H9 (cell line): Measurements from ENCODE around the gene TBC1D12. TPM values are rescaled to one million over a fixed set of nuclear protein-coding genes. Genes with fewer than 3 reads are reported as not detected.

Experiments used
- DNase-seq: peaks from one replicate; pipeline ENCODE4 v3.0.0-alpha.2; 2017
- H2AFZ ChIP-seq: one replicate; pipeline ENCODE4 v1.6.1; 2013; ENCODE audit warnings: mild to moderate bottlenecking, low read length, control low read depth, moderate library complexity
- H2AK5ac ChIP-seq: 2 replicates; pipeline ENCODE4 v1.6.1; 2013; ENCODE audit warnings: low read length, control low read depth, mixed read lengths; ENCODE audit not compliant: insufficient read length
- H2BK120ac ChIP-seq: one replicate; pipeline ENCODE4 v1.6.1; 2013; ENCODE audit warnings: low read depth, mild to moderate bottlenecking, low read length, control low read depth, inconsistent platforms; ENCODE audit not compliant: poor library complexity, severe bottlenecking
- H2BK12ac ChIP-seq: 2 replicates; pipeline ENCODE4 v1.6.1; 2013; ENCODE audit warnings: low read length, control low read depth, mixed read lengths, low read depth; ENCODE audit not compliant: insufficient read length
- H2BK15ac ChIP-seq: 2 replicates; pipeline ENCODE4 v1.6.1; 2013; ENCODE audit warnings: low read depth, low read length, control low read depth
- H2BK20ac ChIP-seq: one replicate; pipeline ENCODE4 v1.6.1; 2013; ENCODE audit warnings: low read depth, mild to moderate bottlenecking, low read length, control low read depth, inconsistent platforms; ENCODE audit not compliant: poor library complexity, severe bottlenecking
- H2BK5ac ChIP-seq: 2 replicates; pipeline ENCODE4 v1.6.1; 2013; ENCODE audit warnings: low read length, control low read depth, mixed read lengths; ENCODE audit not compliant: insufficient read length
- H3K14ac ChIP-seq: 2 replicates; pipeline ENCODE4 v1.6.1; 2013; ENCODE audit warnings: low read length, control low read depth; ENCODE audit not compliant: insufficient read depth
- H3K18ac ChIP-seq: 2 replicates; pipeline ENCODE4 v1.6.1; 2013; ENCODE audit warnings: low read depth, mild to moderate bottlenecking, mixed read lengths, low read length, control low read depth; ENCODE audit not compliant: insufficient read length
- H3K23ac ChIP-seq: 2 replicates; pipeline ENCODE4 v1.6.1; 2013; ENCODE audit warnings: low read length, control low read depth, mixed read lengths, low read depth; ENCODE audit not compliant: insufficient read length
- H3K23me2 ChIP-seq: 2 replicates; pipeline ENCODE4 v1.6.1; 2013; ENCODE audit warnings: low read depth, mild to moderate bottlenecking, mixed read lengths, low read length, control low read depth; ENCODE audit not compliant: insufficient read length, poor library complexity, severe bottlenecking
- H3K27ac ChIP-seq: 2 replicates; pipeline ENCODE4 v1.5.1; 2013; ENCODE audit warnings: low read length, control low read depth, mixed read lengths, low read depth; ENCODE audit not compliant: insufficient read length
- H3K27me3 ChIP-seq: 2 replicates; pipeline ENCODE4 v1.6.1; 2013; ENCODE audit warnings: low read length, control low read depth, inconsistent platforms; ENCODE audit not compliant: insufficient read depth
- H3K4ac ChIP-seq: 2 replicates; pipeline ENCODE4 v1.6.1; 2013; ENCODE audit warnings: low read depth, mild to moderate bottlenecking, control low read depth, inconsistent platforms, low read length, moderate library complexity
- H3K4me1 ChIP-seq: 2 replicates; pipeline ENCODE4 v1.6.1; 2013; ENCODE audit warnings: low read length, control low read depth, inconsistent platforms; ENCODE audit not compliant: insufficient read depth
- H3K4me2 ChIP-seq: 2 replicates; pipeline ENCODE4 v1.6.1; 2013; ENCODE audit warnings: low read length, control low read depth, mixed read lengths; ENCODE audit not compliant: insufficient read length, insufficient read depth
- H3K56ac ChIP-seq: 2 replicates; pipeline ENCODE4 v1.6.1; 2013; ENCODE audit warnings: low read depth, mild to moderate bottlenecking, mixed read lengths, low read length, control low read depth; ENCODE audit not compliant: insufficient read length
- H3K79me1 ChIP-seq: 2 replicates; pipeline ENCODE4 v1.6.1; 2013; ENCODE audit warnings: low read depth, mild to moderate bottlenecking, moderate library complexity, low read length, control low read depth, inconsistent platforms; ENCODE audit not compliant: insufficient read depth, poor library complexity, severe bottlenecking
- H3K79me2 ChIP-seq: 2 replicates; pipeline ENCODE4 v1.6.1; 2013; ENCODE audit warnings: low read length, control low read depth, inconsistent platforms; ENCODE audit not compliant: insufficient read depth
- H3K9ac ChIP-seq: 2 replicates; pipeline ENCODE4 v1.6.1; 2013; ENCODE audit warnings: low read length, control low read depth, mixed read lengths; ENCODE audit not compliant: insufficient read length; ENCODE audit errors: extremely low read depth
- H3K9me3 ChIP-seq: one replicate; pipeline ENCODE4 v1.6.1; 2013; ENCODE audit warnings: low read depth, low read length, inconsistent platforms; ENCODE audit not compliant: control insufficient read depth
- H3T11ph ChIP-seq: one replicate; pipeline ENCODE4 v1.6.1; 2013; ENCODE audit warnings: mild to moderate bottlenecking, low read length, control low read depth, inconsistent platforms
- H4K20me1 ChIP-seq: one replicate; pipeline ENCODE4 v1.6.1; 2013; ENCODE audit not compliant: control insufficient read depth, insufficient read length, insufficient read depth
- H4K5ac ChIP-seq: 2 replicates; pipeline ENCODE4 v1.6.1; 2013; ENCODE audit warnings: low read depth, mild to moderate bottlenecking, mixed read lengths, low read length, control low read depth; ENCODE audit not compliant: insufficient read length
- H4K8ac ChIP-seq: replicated peaks from 2 replicates; pipeline ENCODE4 v1.6.1; 2013; ENCODE audit warnings: low read length, control low read depth, mixed read lengths, low read depth; ENCODE audit not compliant: insufficient read length
- H4K91ac ChIP-seq: 2 replicates; pipeline ENCODE4 v1.6.1; 2013; ENCODE audit warnings: low read depth, mild to moderate bottlenecking, moderate library complexity, mixed read lengths, low read length, control low read depth; ENCODE audit not compliant: insufficient read length
- H3K27ac Mint-ChIP-seq, 3 experiments: 2 replicates in 2 of 3; 3 replicates in 1 of 3; pipeline ENCODE4 v1.8.0; 2020 to 2021; ENCODE audit warnings: mixed read lengths in 3 of 3, mild to moderate bottlenecking in 1 of 3, moderate library complexity in 1 of 3
- H3K27me3 Mint-ChIP-seq: 2 replicates; pipeline ENCODE4 v1.8.0; 2021; ENCODE audit warnings: low read depth, mild to moderate bottlenecking, moderate library complexity, mixed read lengths
- H3K36me3 Mint-ChIP-seq, 3 experiments: 2 replicates in 2 of 3; 3 replicates in 1 of 3; pipeline ENCODE4 v1.8.0; 2020 to 2021; ENCODE audit warnings: low read depth in 3 of 3, mixed read lengths in 3 of 3; ENCODE audit not compliant: insufficient read depth in 1 of 3
- H3K4me1 Mint-ChIP-seq, 2 experiments: 2 replicates each; pipeline ENCODE4 v1.8.0; 2020; ENCODE audit warnings: mixed read lengths in 2 of 2
- H3K4me3 Mint-ChIP-seq, 2 experiments: 2 replicates in 1 of 2; 3 replicates in 1 of 2; pipeline ENCODE4 v1.8.0; 2020 to 2021; ENCODE audit warnings: mild to moderate bottlenecking in 2 of 2, mixed read lengths in 2 of 2, moderate library complexity in 1 of 2
- H3K9me3 Mint-ChIP-seq, 2 experiments: 2 replicates in 1 of 2; 3 replicates in 1 of 2; pipeline ENCODE4 v1.8.0; 2020; ENCODE audit warnings: mild to moderate bottlenecking in 2 of 2, mixed read lengths in 2 of 2, moderate library complexity in 1 of 2
- CTCF ChIP-seq: fragments of 200-600 bp; sonication (generic); conservative IDR thresholded peaks from 3 replicates; pipeline ENCODE4 v1.8.0; 2021; ENCODE audit warnings: antibody characterized with exemption, mild to moderate bottlenecking
- WGBS: extraction: QIAGEN DNeasy Blood & Tissue Kit; methylation state at CpG from one replicate; pipeline ENCODE4 v1.1.7; 2013; ENCODE audit warnings: missing lambda C conversion rate, low lambda C conversion rate, mixed read lengths; ENCODE audit not compliant: insufficient read length; ENCODE audit errors: extremely low coverage; 5-methylcytosine and 5-hydroxymethylcytosine counted together
- total RNA-seq: library from RNA; stranded (reverse); gene quantifications from 2 replicates; pipeline ENCODE4 v1.2.1, GENCODE V29; 2021

TBC1D12 gene
- total RNA-seq, 1 experiment from 2014 or later: 2.0 TPM

- H3K27ac ChIP-seq: no peak overlapping the region
Observed at GRCh38 chr10:94403380-94404213, 1.3 kb downstream of the TBC1D12 start.

More at GRCh38 chr10:94403380-94404213, 1.3 kb downstream of the TBC1D12 start:
- Histone ChIP-seq H3K79me1 (peaks cover 3% of the 10 kb centered on the region), H3T11ph (no peak overlapping the region), H3K14ac (no peak overlapping the region), H3K23me2 (peaks cover 14% of the 10 kb centered on the region), H3K27me3 (peaks cover 5% of the 10 kb centered on the region; the same call in 1 of the 2 replicates), H3K18ac (no peak overlapping the region), H3K4me1 (no peaks in the 10 kb centered on the region), H3K79me2 (no peaks in the 10 kb centered on the region), H4K91ac (no peak overlapping the region), H2AFZ (no peak overlapping the region), H2BK12ac (no peak overlapping the region), H3K9ac (peak overlapping the region; percentile 59), H4K8ac (no peak overlapping the region), H3K9me3 (no peaks in the 10 kb centered on the region), H2BK15ac (no peak overlapping the region), H2BK20ac (no peak overlapping the region), H3K4me2 (peak overlapping the region; percentile 99), H2AK5ac (no peak overlapping the region), H4K20me1 (no peaks in the 10 kb centered on the region), H3K4ac (no peak overlapping the region), H4K5ac (no peak overlapping the region), H3K56ac (no peak overlapping the region), H2BK120ac (no peak overlapping the region), H3K23ac (no peak overlapping the region), H2BK5ac (no peak overlapping the region)
- DNase-seq: peak; percentile 47
- Mint-ChIP-seq H3K4me1 (peaks cover 8% of the 10 kb centered on the region in 2 experiments), H3K4me3 (peak overlapping the region; percentile 73 to 94), H3K27ac (peak overlapping the region in 1 of 3 experiments; percentile 40; a peak in 1 of 7 replicates), H3K9me3 (peaks cover 0 to 7% of the 10 kb centered on the region in 2 experiments; a peak in 3 of 5 replicates), H3K36me3 (no peaks in the 10 kb centered on the region; a peak in 1 of 7 replicates), H3K27me3 (peaks cover 44% of the 10 kb centered on the region)
- no CpG with 5 or more reads among the region's 51 CpGs for WGBS
- TF ChIP-seq CTCF: no peak
